Suprapubic skin (tissue), 3 donors: ENCODE data around the gene TLR3.

Experiments used
- CTCF ChIP-seq, 2 donors: fragments of 200-600 bp in 1 of 2; fragments of 450-650 bp in 1 of 2; sonication (generic) in 1 of 2; IDR thresholded peaks; one replicate each; pipeline ENCODE4 v1.5.1; 2016 to 2019; ENCODE audit warnings: antibody characterized with exemption in 2 of 2, mild to moderate bottlenecking in 1 of 2, moderate library complexity in 1 of 2
- EP300 ChIP-seq: sonication (generic); formaldehyde crosslinking; IDR thresholded peaks from one replicate; pipeline ENCODE4 v1.6.1; 2017; ENCODE audit warnings: antibody characterized with exemption

GRCh38 chr4:186131935-186132334, 63.0 kb downstream of the TLR3 start:
- TF ChIP-seq EP300 (no peak), CTCF (IDR thresholded peaks at IDR 0.05) (no peak)
